Dedifferentiated amniotic fluid mesenchymal stem cell (primary cell): ENCODE measurements around the gene BCAS3.
"Not testable (repeated sequence)": the region's sequence is repeated elsewhere in the genome, so short reads cannot be mapped to it uniquely, and the experiment has no call there.

Source experiments
- DNase-seq: peaks from one replicate; pipeline ENCODE4 v3.0.0-alpha.2; 2016; ENCODE audit errors: extremely low spot score

The BCAS3 gene

DNA sequence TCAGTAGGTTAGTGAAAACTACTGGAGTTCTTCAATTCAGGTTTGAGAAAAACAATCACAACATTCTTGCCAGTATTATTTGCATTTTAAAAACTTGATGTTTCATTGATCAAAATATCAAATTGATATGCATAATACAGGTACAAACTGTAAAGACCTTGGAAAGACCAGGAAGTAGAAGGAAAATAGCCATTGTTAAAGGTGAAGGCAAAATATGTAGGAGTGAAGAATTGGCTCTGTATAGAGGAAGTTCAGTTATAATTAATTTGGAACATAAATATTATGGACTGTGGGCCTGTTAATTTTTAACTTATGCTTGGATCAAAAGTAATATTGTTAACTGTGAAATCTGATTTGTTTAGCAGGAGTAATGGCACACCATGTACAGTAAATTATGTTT lies 112.6 kb downstream of the BCAS3 start:
- DNase-seq = no peak

DNA sequence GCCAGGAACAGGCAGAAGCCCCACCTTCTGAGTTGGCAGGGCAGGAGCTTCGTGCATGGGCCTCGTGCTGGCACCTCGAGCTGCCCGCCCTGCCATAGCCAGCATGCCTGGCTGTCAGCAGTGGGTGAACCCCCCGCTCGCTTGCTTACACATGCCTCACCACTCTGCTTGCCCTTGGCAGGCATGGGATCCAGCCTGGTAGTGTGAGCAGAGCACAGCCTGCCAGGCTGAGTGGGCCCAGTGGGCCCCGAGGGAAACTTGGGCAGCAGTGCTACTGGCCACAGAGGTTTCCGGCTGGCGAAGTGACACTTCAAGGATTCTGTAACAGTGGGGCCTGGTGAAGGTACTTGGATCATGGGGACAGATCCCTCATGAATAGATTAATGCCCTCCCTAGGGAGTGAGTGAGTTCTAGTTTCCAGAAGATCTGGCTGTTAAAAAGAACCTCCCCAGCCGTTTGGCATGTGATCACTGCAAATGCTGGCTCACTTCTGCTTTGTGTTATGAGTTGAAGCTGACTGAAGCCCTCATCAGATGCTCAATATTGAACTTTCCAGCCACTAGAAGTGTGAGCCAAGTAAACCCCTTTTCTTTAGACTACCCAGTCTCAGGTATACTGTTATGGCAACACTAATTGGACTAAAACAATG lies 114.7 kb downstream of the BCAS3 start:
- DNase-seq = no peak

DNA sequence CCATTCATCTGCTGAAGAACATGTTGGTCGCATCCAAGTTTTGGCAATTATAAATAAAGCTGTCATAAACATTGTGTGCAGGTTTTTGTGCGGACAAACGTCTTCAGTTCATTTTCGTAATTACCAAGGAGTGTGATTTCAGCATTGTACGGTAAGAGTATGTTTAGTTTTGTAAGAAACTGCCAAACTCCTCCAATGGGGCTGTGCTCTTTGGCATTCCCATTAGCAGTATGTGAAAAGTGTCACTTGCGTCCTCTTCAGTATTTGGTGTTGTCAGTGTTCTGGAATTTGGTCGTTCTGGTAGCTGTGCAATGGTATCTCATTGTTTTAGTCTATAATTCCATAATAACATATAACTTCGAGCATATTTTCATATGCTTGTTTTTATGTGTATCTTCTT lies 120.9 kb downstream of the BCAS3 start:
- no peak for DNase-seq

DNA sequence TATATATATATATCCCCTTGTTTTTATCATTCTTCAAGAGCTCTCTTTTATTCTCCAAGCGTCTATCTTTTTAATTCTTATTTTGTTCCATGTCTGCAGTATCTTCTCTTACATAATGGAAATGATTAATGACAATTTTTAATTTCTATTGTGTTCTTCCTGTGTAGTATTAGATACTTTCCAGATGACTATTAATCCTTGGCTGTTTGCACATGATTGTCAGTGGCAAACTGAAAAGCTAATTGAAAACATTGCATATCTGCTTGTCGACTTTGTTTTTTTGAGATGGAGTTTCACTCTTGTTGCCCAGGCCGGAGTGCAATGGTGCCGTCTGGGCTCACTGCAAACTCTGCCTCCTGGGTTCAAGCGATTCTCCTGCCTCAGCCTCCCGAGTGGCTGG lies 124.7 kb downstream of the BCAS3 start:
- DNase-seq = no peak

DNA sequence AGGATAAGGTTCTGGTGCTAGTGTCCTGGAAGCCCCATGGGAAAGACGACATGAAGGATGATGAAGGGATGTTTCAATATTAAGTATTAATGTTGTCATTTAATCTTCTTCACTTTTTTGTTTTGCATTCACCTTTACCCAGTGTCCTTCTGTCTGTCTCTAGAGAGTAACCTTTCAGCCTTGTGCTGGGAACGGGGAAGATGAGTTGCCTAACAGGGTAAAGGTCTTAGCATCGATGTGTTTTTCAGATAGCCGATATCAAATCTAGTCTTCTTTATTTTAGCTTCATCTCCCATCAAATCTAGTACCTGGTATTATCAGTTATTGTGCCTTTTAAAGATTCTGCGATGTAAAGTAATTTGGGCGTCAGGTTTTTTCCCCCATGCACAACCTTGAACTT lies 125.4 kb downstream of the BCAS3 start:
- no peak for DNase-seq

DNA sequence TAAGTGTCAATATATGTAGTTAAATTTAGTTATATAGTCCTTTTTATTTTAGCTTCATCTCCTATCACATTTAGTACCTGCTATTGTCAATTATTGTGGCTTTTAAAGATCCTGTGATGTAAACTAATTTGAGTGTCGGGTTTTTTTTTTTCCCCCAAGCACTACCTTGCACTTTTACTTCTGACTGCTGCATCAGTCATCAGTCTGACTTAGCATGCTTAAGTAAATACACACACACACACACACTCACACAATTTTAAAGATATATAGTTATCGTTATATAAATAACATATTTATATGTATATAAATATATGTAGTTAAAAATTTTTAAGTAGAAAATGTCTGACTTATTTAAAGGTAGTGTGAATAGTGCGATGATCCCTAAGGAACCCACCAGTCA lies 127.2 kb downstream of the BCAS3 start:
- DNase-seq = no peak

DNA sequence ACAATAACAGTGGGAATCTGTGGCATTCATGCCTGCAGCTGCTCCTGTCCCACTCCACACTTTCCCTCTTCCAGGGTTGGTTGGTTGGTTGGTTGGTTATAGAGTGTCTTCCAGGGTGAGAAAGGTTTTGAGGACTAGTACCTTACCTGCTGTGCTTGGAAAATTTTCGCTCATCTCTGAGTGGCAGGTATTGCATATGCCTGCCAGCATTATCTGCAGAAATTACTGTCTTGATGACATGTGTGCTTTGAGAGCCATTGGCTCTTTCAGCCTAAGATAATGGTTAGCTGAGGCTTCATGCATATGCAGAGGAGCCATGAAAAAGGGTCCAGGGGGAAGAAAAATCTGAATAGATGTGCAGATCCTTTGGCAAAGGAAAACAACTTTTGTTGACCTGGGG lies 131.8 kb downstream of the BCAS3 start:
- DNase-seq = no peak

DNA sequence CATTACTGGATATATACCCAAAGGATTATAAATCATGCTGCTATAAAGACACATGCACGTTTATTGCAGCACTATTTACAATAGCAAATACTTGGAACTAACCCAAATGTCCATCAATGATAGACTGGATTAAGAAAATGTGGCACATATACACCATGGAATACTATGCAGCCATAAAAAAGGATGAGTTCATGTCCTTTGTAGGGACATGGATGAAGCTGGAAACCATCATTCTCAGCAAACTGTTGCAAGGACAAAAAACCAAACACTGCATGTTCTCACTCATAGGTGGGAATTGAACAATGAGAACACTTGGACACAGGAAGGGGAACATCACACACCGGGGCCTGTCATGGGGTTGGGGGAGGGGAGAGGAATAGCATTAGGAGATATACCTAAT lies 137.3 kb downstream of the BCAS3 start:
- not testable (repeated sequence) for DNase-seq

DNA sequence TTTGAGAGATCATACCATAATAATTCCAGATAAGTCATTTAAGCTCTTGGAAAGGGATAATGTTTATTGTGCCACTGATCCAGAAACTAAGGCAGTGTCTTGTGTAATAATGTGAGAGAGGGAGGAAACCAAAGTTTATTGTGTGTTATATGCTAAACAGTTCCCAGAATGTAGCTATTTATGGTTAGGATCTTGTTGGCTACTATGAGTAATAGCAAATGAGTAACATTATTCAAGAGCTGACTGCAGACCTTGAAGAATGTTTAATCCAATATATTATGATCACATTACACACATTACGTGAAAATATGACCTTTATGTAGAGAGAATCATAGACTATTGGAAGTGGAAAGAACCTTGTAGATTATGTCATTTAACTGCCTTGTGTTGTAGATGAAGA lies 139.5 kb downstream of the BCAS3 start:
- peak; percentile 79 for DNase-seq

DNA sequence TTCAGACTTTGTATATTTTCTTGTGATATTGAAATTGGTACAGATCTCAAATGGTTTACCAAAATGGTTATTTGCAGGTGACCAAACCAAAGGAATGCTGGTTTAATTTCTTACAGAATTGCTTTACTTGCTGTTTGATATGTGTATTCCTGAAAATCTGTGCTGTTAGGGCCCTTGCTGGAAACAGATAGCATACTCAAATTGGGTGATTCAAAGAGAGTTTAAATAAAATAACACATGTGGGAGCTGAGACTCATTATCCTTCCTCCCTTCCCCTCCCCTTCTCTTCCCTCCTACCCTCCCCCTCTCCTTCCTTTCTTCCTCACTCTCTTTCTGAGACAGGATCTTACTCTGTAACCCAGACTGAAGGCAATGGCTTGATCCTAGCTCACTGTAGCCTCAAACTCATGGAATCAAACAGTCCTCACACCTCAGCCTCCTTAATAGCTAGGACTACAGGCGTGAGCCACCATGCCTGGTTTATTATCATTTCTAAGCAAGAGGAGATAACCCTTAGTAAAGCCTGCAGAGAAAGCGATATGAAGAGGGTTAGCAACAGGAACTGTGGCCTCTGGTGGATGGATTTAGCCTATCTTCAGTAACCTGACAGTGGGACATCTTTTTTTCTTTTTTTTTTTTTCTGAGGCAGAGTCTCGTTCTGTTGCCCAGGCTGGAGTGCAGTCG lies 141.9 kb downstream of the BCAS3 start:
- DNase-seq = no peak

DNA sequence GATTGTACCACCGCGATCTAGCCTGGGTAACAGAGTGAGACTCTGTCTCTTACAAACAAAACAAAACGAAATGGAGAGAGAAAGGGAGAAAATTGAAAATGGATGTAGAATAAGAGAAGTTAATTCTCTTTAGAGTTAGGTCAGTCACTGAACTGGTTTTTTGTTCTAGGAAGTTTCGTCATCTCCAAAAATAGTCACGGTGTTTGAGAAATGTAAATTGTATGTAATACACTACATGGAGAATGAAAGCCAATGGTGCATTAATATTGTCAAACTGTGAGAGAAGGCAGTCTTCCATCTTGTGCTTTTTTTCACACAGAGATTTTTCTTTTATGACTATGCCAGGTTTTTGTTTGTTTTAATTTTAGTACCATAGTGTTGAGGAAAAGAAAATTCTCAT lies 145.9 kb downstream of the BCAS3 start:
- DNase-seq = no peak

DNA sequence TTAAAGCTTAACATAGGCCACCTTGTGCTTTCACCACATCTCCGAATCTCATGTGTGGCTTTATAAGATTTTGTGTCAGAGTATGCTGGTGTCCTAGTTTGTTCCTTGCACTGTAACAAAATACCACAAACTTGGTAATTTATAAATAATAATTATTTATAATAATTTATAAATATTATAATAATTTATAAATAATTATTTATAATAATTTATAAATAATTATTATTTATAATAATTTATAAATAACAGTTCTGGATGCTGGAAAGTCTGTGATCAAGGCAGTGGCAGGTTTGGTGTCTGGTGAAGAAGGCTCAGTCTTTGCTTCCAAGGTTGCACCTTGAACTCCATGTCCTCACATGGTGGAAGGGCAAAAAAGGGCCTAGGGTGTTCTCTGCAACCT lies 147.7 kb downstream of the BCAS3 start:
- no peak for DNase-seq

DNA sequence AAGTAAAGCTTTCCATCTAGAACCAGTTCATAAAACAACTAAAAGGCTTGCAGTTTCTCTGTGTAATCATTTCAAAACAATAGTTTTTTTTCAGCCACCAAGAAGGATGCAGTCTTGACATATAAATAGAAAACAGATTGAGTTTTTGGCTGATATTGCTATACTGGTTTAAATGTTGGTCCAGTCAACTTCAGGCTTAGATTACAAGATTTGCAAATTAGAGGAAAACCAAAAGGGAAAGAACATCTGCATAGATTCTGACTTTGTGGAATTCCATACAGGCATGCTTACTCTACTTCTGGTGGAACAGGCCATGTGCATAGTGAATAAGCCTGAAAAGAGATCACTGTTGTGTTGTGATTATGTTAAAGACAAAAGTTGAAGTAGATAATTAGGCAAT lies 150.3 kb downstream of the BCAS3 start:
- peak; percentile 65 for DNase-seq

DNA sequence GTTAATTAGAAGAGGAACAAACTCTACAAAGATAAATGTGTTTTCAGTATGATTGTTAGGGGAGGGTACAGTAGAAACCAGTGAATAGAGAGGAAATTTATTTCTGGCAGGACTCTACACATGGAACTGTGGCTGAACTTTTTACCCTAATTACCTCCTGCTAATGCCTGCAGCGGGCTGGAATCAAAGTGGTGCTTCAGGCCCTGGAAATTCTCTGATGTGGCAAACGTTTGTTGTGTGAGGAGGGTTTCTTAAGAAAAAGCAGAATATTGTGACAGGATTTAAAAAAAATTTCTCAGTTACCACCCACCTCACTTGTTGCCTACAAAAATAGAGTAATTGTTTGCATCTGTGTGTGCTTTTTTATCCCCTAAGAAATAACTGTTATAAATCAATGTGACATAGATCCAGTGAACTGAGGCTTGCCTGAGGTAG lies 154.5 kb downstream of the BCAS3 start:
- DNase-seq = no peak

DNA sequence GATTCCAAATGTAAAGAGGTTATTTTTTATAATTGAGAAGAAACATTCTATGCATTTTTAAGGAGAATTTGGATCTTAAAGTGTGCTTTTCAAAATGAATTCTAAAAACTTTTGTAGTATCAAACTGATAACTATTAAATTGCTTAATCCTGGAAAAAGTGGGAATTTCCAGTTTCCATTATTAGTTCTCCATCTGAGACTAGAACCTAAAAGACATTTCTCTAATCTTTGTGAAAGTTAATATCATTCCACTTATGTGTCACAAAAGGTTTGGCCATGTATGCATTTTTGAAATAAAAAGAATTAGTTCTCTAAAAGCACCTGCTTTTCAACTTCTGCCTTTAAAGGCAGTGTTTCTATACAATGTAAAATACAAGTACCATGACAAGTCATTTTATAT lies 155.0 kb downstream of the BCAS3 start:
- DNase-seq = no peak

DNA sequence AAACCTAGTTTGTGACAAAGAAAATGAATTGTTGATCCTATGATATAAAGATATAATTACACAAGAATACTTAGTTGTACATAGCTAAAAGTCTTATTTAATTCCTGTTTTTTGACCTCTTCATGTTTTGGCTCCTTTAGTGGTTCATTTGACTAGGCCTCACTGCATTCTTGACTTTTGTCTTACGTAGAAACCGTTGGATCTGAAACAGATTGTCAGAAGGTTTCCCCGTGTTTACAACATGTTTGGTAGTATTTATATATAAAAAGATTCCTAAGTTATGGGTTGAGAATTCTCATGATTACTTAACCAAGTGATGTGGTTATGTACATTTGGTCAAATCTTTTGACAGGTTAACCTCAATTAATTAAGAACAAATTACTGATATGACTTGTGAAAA lies 162.8 kb downstream of the BCAS3 start:
- no peak for DNase-seq

DNA sequence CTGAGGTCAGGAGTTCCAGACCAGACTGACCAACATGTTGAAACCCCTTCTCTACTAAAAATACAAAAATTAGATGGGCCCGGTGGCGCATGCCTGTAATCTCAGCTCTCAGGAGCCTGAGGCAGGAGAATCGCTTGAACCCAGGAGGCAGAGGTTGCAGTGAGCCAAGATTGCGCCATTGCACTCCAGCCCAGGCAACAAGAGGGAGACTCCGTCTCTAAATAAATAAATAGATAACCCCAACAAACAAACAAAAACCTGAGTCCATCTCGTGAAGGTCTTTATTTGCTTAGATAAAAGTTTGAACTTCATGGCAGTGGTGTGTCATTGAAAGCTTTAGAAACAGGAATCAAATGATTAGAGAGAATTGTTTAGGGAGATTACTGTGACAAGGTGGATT lies 167.4 kb downstream of the BCAS3 start:
- DNase-seq = no peak

DNA sequence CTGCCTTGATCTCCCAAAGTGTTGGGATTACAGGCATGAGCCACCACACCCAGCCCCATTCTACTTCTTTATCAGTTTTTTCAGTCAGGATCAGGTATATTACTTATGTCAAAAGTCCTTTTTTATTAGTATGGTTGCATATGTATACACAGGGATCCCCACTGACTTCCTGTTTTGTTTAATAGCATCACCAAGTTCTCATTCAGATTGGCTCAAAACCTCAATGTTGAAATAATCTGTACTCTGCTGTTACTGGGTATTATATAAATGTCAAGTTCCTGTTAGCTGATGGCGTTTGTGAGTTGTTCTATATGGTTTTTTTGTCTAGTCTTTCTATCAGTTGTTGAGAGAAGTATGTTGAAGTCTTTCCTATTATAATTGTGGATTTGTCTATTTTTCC lies 168.5 kb downstream of the BCAS3 start:
- DNase-seq = no peak

DNA sequence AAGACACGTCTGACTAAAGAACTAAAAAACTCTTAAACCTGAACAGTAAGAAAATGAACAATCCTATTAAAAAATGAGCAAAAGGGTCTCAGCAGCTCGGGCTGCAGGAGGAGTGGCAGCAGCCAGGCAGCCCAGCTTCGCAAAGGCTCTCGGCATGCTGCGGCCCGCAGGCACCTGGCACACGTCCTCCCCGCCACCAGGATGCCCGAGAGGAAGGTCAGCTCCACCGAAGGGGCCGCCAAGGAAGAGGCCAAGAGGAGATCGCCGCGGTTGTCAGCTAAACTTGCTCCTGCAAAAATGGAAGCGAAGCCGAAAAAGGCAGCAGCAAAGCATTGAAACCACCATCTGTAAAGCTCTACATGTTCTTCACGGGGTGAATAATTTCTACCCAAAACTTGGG lies 173.5 kb downstream of the BCAS3 start:
- DNase-seq = no peak

DNA sequence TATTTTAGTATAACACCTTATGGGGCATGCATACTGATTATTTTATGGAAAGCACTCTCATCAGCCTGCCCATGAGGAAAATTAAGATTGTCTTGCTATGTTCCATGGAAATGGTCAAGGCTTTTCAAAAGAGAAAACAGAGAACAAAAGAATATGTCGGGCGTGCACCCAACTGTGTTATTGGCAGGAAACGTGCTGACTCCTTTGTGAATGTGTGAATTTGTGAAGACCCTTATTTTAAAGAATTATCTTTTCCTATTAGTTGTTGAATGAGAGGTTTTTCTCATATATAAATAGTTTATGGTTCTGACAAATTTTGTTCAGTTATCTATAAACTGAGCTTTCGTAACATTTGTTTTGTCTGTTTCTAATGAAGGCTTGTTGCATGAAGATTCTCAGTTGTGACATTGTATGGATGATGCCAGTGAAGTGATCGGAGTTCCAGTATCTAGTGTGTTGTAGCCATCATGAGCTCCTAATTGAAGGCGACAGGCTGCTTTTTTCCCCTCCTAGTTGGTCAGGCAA lies 180.0 kb downstream of the BCAS3 start:
- DNase-seq = no peak

DNA sequence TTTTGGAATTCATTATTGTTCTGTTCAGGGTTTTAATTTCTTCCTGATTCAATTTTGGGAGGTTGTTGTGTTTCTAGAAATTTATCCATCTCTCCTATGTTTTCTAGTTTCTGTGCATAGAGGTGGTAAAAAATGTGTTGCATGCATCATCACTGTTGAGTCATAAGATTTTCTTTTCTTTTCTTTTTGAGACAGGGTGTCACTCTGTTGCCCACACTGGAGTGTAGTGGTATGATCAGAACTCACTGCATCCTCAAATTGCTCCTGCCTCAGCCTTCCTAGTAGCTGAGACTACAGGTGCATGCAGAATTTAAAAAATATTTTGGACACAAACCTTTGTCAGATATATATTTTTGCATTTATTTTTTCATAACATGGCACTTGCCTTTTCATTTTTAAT lies 184.8 kb downstream of the BCAS3 start:
- DNase-seq = no peak

DNA sequence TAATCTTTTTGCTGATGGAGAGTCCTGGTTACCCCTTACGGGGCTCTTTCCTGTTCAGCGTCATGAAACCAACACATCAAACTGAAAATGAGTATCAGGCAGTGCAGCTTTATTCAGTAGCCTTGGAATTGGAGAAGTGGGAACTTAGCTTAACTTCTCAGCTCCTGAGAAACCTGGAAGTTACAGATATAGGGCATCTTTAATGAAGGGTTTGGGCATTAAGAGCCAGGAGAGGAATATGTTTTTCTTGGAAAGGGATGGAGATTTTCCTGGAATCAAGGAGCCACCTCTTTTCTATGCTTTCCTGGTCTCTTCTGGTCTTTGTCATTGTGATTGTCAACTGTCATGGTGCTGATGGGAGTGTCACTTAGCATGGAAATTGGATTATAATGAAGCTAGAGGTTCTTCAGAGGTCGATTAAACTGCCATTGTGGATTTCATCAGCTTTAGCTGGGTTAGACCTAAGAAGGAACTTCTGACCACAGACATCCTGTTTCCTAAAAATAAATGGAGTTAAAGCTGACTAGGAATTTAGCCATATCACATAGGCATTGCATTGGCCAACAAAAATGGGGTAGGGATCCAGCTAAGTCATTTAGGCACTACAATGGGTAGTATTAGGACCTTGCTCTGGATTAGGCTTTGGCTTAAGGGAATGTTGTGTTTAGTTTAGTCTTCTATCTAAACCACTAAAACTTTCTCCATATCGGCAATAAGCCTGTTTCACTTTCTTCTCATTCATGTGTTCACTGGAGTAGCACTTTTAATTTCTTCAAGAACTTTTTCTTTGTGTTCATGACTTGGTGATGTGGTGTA lies 186.4 kb downstream of the BCAS3 start:
- DNase-seq = peak; percentile 18

DNA sequence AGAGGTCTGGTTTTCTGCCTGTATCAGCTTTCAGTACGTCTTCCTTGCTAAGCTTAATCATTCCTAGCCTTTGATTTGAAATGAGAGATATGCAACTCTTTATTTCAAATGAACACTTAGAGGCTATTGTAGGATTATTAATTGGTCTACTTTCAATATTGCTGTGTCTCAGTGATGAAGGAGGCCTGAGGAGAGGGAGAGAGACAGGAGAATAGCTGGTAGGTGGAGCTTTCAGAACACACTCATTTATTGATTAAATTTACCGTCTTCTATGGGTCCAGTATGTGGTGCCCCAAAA lies 187.0 kb downstream of the BCAS3 start:
- no peak for DNase-seq
